GM21576 (cell line): ENCODE data around the gene IL1RL1.
"Not testable (repeated sequence)": the region's sequence is repeated elsewhere in the genome, so short reads cannot be mapped to it uniquely, and the experiment has no call there.

Experiments used
- ATAC-seq: cut with Tn5 transposase; IDR thresholded peaks from one replicate; pipeline ENCODE4 v1.9.1; 2021; ENCODE audit warnings: mild to moderate bottlenecking, moderate library complexity; ENCODE audit not compliant: unreplicated experiment

IL1RL1 gene

GRCh38 chr2:102291319-102292075 lies 19.9 kb upstream of the IL1RL1 start:
- ATAC-seq: no peak

- ATAC-seq: no peak
Observed at GRCh38 chr2:102294802-102295489, 16.4 kb upstream of the IL1RL1 start.

- no peak for ATAC-seq
Observed at GRCh38 chr2:102295566-102295965, 15.8 kb upstream of the IL1RL1 start.

GRCh38 chr2:102296449-102296848 lies 14.9 kb upstream of the IL1RL1 start:
- no peak for ATAC-seq

GRCh38 chr2:102297891-102298290 lies 13.5 kb upstream of the IL1RL1 start:
- no peak for ATAC-seq

- peak; percentile 82 for ATAC-seq
Observed at GRCh38 chr2:102301867-102302362, 9.4 kb upstream of the IL1RL1 start.

- ATAC-seq: no peak
Observed at GRCh38 chr2:102302458-102302857, 8.9 kb upstream of the IL1RL1 start.

GRCh38 chr2:102303589-102303988 lies 7.8 kb upstream of the IL1RL1 start:
- no peak for ATAC-seq

- ATAC-seq: no peak
Observed at GRCh38 chr2:102304268-102304667, 7.1 kb upstream of the IL1RL1 start.

GRCh38 chr2:102304711-102305611 lies 6.4 kb upstream of the IL1RL1 start:
- no peak for ATAC-seq

- no peak for ATAC-seq
Observed at GRCh38 chr2:102306125-102306524, 5.2 kb upstream of the IL1RL1 start.

- no peak for ATAC-seq
Observed at GRCh38 chr2:102313025-102313424, 1.7 kb downstream of the IL1RL1 start.

- no peak for ATAC-seq
Observed at GRCh38 chr2:102313471-102313870, 2.1 kb downstream of the IL1RL1 start.

GRCh38 chr2:102313950-102314349 lies 2.6 kb downstream of the IL1RL1 start:
- ATAC-seq: no peak

GRCh38 chr2:102315921-102316320 lies 4.6 kb downstream of the IL1RL1 start:
- no peak for ATAC-seq

- no peak for ATAC-seq
Observed at GRCh38 chr2:102317715-102318114, 6.4 kb downstream of the IL1RL1 start.

- no peak for ATAC-seq
Observed at GRCh38 chr2:102318437-102318836, 7.1 kb downstream of the IL1RL1 start.

- no peak for ATAC-seq
Observed at GRCh38 chr2:102321941-102322719, 10.8 kb downstream of the IL1RL1 start.

- ATAC-seq: not testable (repeated sequence)
Observed at GRCh38 chr2:102324914-102325313, 13.6 kb downstream of the IL1RL1 start.

- no peak for ATAC-seq
Observed at GRCh38 chr2:102331311-102331980, 20.1 kb downstream of the IL1RL1 start.
